Uterus (tissue), 2 donors: ENCODE results near the gene GALNT7.
"Not testable (repeated sequence)": the region's sequence is repeated elsewhere in the genome, so short reads cannot be mapped to it uniquely, and the experiment has no call there.

Experiments used
- CTCF ChIP-seq, 4 experiments: fragments of 200-600 bp in 2 of 4; fragments of 450-650 bp in 2 of 4; sonication (generic) in 2 of 4; IDR thresholded peaks; one replicate each; pipeline ENCODE4 v1.5.1; 2016 to 2019; ENCODE audit warnings: antibody characterized with exemption in 4 of 4, mild to moderate bottlenecking in 2 of 4, moderate library complexity in 1 of 4
- POLR2A ChIP-seq, 2 donors: fragments of 450-650 bp; IDR thresholded peaks; one replicate each; pipeline ENCODE4 v1.6.1; 2016; ENCODE audit warnings: antibody characterized with exemption in 2 of 2, mild to moderate bottlenecking in 1 of 2, moderate library complexity in 1 of 2

GRCh38 chr4:173219126-173219437 is 50.5 kb downstream of the GALNT7 start:
- not testable (repeated sequence) for TF ChIP-seq CTCF, POLR2A (IDR thresholded peaks at IDR 0.05)
